Stimulated activated CD4-positive, alpha-beta T cell treated with anti-CD3 and anti-CD28 coated beads, Interleukin-2, amount 100 ng/mL, for 24 hours (primary cell): ENCODE data around the gene TLCD3A.
"Not testable (repeated sequence)": the region's sequence is repeated elsewhere in the genome, so short reads cannot be mapped to it uniquely, and the experiment has no call there.

ENCODE experiments used
- DNase-seq, 2 donors: peaks; one replicate each; pipeline ENCODE4 v3.0.0-alpha.2; 2020

TLCD3A gene

DNA sequence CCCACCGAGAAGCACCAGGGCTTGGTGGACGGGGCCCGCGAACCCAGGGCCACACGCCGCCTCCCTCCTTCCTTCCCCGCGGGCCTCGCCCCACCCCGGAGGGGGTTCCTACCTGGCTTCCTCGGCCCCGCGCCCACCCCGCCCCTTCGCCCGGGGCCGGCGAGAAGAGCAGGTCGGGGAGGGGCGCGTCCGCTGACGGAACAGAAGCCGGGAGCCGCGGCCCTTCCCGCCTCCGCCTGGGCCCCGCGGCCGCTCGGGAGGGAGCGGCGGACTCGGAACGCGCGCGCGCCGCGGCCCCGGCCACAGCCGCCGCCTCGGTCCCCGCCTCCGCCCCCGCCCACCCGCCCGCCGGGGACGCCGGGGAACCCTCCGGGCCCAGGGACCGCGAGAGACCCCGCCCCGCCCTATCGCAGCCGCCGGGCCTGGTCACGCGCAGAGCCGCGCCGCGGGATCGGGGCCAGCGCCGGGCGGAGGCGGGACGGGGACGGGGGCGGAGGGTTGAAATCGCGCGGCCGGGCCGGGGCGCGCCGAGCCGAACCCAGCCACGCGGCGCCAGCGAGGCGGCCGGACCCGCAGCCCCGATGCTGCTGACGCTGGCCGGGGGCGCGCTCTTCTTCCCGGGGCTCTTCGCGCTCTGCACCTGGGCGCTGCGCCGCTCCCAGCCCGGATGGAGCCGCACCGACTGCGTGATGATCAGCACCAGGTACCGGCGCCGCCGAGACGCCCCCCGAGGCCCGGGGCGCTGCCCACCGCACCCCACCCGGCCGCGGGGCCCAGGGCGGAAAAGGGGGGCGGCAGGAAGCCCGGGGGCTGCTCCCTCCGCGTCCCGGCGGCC lies at the start of gene TLCD3A:
TSS of gene TLCD3A (plus strand) at position 530 of the 835 bp plus-strand sequence. CDS start at position 582, 52 bp downstream.
- DNase-seq, result peak; percentile 48 to 72

DNA sequence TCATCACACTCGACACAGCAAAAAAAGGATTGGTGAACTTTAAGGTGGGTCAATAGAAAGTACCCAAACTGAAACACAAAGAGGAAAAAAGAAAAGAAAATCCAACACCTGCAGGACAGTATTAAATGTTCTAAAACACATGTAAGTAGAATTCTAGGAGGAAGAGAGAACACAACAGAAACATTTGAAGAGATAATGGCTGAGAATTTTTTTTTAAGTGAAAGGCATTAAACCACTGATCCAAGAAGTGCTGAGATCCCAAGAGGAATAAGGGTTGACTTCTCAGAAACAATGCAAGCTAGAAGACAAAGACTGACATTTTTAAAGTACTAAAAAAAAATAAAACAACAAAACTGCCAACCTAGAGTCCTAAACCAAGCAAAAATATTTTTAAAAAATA lies 49.4 kb upstream of the TLCD3A start:
- no peak for DNase-seq

- DNase-seq, result no peak
Observed at GRCh38 chr17:683499-684254, 48.7 kb upstream of the TLCD3A start.

DNA sequence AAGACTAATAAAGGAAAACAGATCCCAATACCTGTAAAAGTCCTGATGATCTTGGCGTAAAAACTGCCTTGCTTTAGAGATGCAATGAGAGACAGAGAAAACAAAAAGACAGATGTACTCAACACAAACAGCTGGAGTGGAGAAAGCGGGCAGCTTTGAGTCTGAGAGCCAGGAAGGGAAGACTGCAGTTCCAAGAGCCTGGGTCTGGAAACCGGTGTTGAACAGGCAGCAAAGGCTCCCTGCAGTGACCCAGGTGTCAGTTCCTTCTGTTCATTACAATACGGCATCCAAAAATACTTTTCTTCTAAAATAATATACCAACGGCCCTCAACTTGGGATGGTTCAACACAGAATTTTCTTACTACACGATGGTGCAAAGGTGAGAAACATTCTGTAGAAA lies 47.4 kb upstream of the TLCD3A start:
- no peak for DNase-seq

- DNase-seq, result no peak
Observed at GRCh38 chr17:688100-688989, 44.1 kb upstream of the TLCD3A start.

GRCh38 chr17:689556-690275 lies 42.7 kb upstream of the TLCD3A start:
- DNase-seq, result no peak

DNA sequence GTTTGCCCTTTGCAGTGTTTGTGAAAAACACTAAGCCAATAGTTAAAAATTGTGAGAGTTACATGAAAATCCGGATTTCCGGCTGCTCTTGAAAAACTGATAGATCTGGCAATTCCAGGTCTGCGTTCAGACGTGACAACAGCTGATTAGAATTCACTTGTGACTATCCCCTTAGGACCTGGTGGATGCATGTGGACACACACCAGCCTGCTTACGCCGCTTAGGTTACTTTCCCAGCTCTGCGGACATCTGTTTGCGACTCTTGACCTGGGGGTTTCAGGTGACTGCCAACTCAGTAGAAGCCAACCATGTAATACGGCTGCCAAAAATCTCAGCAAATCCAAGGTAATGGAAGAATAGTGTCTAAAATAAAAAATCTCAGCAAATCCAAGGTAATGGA lies 42.0 kb upstream of the TLCD3A start:
- no peak for DNase-seq

- no peak for DNase-seq
Observed at GRCh38 chr17:691423-691822, 41.0 kb upstream of the TLCD3A start.

GRCh38 chr17:692116-692515 lies 40.3 kb upstream of the TLCD3A start:
- DNase-seq, result no peak

DNA sequence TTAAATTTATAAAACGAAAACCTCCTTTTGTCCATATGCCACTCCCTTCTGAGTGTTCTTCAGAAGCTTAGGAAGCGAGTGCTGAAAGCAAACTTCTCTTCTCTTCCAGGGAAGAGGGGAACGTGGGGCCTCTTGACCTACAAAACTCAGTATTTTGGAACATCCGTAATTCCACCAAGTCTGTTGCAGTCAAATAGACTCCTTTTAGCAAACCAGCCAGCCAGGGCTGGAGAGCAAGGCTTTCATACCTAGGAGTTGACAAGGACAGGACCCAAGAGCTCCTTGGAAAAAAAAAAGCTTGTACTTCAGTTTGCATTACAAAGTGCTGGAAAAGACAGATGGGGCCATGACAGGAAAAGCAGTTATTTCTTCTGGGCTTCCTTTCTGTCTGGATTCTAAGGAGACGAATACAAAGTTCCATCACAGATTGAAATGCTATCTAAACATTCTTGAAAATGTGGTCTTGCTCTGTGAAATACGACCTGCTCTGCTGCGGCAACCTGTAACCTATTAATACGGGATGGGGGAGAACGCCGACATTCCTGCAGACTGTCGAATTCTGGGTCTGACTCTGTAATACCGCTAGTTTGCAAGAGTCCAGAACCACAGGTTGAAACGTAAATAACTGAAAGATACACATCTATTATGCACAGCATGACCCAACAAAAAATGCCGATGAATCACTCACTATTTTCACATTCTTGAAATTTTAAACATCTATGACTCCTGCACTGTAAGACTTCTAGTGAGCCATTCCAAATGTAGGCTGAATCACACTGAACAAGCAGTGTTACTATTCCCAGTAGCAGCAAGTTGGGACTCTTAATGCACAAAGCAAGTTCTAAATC lies 38.4 kb upstream of the TLCD3A start:
- DNase-seq, result no peak

DNA sequence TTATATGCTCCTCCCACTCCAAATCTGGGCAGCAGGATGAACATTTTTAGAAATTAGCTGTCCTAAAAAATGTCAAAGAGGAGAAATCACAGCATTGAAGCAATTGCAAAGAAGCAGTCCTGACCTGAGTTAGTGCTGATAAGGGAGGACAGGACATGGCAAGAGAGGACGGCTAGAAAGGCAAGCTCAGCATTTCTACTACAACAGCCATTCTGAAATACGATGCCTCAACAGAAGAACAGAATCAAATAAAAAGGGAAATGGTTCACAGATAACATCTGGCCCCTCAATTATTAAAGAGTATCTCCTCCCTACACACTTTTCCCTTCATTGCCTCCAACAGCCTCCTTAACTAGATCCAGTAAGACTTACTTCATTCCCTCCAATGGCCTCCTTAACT lies 36.0 kb upstream of the TLCD3A start:
- DNase-seq, result no peak

DNA sequence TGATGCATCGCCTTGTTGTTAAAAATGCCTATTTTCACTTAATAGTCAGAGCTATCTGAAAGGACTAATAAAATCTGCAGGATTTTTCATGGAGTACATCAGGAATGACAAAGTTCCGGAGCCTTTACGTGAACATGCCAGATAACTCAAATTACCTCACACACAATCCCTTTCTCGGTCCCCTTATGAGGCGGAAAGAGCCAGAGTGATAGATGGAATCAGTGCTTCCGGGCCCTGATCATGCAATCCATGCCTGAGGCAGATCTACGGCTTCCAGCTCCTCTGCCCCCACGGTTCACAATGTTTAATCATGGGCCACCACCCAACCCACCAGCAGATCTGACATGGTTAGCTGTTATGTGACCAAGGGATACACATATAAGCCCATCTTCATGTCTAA lies 34.7 kb upstream of the TLCD3A start:
- no peak for DNase-seq

DNA sequence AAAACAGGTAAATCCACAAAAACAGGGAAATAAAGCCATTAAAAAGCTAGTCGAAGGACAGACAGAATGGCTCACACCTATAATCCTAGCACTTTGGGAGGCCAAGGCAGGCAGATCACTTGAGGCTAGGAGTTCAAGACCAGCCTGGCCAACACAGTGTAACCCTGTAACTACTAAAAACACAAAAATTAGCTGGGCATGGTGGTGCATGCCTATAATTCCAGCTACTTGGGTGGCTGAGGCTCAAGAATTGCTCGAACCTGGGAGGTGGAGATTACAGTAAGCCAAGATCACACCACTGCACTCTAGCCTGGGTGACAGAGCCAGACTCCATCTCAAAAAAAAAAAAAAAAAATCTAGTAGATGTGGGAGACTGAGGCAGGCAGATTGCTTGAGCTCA lies 34.3 kb upstream of the TLCD3A start:
- not testable (repeated sequence) for DNase-seq

DNA sequence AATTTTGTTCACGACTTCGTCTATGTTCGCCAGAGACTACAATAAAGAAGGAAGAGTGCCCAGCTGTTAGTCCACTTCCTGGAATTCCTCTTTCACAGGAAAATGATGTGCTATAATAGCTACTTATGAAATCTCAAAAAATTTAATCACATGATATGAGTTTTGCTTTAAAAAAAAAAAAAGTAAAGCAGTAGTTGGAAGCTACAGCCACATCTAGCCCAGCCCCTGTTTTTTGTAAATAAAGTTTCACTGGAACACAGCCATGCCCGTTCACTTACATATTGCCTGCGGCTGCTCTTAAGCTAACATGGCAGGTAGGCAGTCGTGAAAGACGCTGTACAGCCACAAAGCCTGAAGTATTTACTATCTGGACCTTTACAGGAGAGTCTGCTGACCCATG lies 33.1 kb upstream of the TLCD3A start:
- DNase-seq, result no peak

GRCh38 chr17:700504-701094 lies 31.8 kb upstream of the TLCD3A start:
- no peak for DNase-seq

DNA sequence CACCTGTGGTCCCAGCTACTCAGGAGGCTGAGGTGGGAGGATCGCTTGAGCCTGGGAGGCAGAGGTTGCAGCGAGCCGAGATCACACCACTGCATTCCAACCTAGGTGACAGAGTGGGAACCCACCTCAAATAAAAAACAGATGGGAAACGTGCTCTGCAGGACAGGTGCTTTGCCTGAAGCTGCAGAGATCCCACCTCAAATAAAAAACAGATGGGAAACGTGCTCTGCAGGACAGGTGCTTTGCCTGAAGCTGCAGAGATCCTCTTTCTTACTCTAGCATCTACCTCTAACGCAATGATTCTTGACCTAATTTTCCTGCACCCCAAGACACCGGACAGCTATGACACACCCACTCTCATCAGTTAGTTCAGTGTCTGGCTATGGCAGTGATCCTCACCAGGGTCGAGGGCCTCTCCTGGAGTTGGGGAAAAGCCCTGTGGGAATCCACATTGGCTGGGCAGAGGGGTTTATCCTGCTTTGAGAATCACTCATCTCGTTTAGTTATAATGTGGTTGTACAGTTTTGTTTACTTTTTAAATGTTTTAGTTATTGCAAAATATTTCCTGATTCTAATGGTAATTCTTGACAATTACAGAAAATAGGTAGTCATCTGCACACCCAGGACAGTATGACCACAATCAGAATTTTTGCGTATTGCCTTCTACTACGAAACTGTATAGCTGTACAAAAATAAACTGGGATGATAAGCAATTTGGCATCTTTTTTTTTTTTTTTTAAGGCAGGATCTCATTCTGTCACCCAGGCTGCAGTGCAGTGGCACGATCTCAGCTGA lies 29.1 kb upstream of the TLCD3A start:
- DNase-seq, result no peak

GRCh38 chr17:704111-704864 lies 28.1 kb upstream of the TLCD3A start:
- DNase-seq, result no peak

- no peak for DNase-seq
Observed at GRCh38 chr17:705011-705410, 27.4 kb upstream of the TLCD3A start.

DNA sequence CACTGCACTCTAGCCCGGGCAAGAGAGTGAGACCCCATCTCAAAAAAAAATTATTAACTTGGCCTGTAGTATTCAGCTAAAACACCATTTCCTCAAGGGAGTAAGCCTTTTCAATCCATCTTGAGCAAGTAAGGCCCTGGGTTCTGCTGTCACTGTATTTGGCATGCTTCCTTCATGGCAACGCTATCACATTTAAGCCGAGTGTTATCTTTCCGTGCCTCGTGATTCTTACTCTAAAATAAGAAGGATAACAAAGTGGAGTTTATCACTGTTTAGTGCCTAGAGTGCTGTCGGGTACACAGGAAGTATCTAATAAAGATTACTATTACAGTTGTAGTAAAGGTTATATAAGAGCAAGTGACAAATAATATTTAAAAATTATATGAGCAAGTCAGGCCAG lies 26.5 kb upstream of the TLCD3A start:
- DNase-seq, result no peak

DNA sequence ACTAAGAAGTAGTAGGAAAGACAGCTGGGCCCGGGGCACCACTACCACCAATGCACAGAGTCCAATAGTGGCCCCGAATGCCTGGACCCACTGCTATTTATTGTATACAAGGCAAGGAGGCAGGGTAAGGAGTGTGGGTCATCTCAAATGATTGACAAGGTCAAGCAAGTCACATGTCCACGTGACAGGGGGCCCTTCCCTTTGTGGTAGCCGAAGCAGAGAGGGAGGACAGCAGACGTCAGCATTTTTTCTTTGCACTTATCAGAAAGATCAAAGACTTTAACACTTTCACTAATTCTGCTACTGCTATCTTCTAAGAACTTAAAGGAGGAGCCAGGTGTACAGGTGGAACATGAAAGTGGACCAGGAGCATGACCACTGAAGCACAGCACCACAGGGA lies 24.3 kb upstream of the TLCD3A start:
- no peak for DNase-seq
